Activated CD4-positive, CD25-positive, alpha-beta regulatory T cell treated with anti-CD3 and anti-CD28 coated beads, Interleukin-2, amount 50 U/mL, for 24 hours (primary cell): ENCODE results near the gene FAM131C.

Source experiments
- ATAC-seq, 2 donors: fragments of 150-1000 bp; cut with Tn5 transposase; one replicate each; pipeline ENCODE4 v1.10.0; 2021; ENCODE audit warnings: mild to moderate bottlenecking in 1 of 2, moderate library complexity in 1 of 2

Gene FAM131C

GRCh38 chr1:16099412-16099811 is 26.0 kb upstream of the FAM131C start:
- no peak for ATAC-seq

- no peak for ATAC-seq
Measured at GRCh38 chr1:16095447-16095846, 22.0 kb upstream of the FAM131C start.

- no peak for ATAC-seq
Measured at GRCh38 chr1:16094453-16095158, 21.2 kb upstream of the FAM131C start.

DNA sequence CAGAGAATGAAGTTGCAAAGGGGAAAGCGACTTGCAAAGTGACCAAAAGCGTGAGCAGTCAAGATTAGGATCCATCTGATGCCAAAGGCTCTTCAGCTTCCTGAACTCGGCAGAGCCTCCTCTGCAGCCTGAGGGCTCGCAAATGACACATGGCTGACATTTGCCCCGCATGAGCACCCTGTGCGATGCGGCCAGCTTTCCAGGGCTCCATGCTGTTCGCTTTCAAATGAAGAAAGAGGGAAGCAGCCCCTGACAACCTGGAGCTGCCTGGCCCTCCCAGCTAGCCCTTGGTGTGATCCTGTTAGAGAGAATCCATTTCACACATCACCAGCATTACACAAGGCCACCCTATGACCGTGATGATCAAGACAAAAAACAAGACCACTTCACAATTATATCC is 20.2 kb upstream of the FAM131C start:
- no peak for ATAC-seq

DNA sequence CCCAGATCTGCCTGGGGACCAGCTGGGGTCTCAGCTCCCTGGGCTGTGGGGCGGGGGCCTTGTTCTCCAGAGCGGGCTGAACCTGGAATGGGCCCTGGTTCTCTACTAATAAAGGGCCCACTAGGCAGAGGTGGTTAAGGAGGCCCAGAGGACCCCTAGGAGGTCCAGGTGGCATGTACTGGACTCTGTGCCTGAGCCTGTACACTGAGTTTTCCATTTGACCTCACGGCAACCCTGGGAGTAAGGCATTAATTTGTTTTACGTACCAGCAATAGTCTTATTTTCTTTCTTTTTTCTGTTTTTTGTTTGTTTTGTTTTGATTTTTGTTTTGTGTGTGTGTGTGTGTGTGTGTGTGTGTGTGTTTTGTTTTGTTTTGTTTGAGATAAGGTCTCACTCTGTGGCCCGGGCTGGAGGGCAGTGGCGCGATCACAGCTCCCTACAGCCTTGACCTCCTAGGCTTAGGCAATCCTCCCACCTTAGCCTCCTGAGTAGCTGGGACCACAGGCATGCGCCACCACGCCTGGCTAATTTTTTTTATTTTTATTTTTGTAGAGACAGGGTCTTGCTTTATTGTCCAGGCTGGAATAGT is 19.6 kb upstream of the FAM131C start:
- ATAC-seq = no peak

- no peak for ATAC-seq
Measured at GRCh38 chr1:16092097-16092922, 18.9 kb upstream of the FAM131C start.

GRCh38 chr1:16091296-16091695 is 17.8 kb upstream of the FAM131C start:
- no peak for ATAC-seq

DNA sequence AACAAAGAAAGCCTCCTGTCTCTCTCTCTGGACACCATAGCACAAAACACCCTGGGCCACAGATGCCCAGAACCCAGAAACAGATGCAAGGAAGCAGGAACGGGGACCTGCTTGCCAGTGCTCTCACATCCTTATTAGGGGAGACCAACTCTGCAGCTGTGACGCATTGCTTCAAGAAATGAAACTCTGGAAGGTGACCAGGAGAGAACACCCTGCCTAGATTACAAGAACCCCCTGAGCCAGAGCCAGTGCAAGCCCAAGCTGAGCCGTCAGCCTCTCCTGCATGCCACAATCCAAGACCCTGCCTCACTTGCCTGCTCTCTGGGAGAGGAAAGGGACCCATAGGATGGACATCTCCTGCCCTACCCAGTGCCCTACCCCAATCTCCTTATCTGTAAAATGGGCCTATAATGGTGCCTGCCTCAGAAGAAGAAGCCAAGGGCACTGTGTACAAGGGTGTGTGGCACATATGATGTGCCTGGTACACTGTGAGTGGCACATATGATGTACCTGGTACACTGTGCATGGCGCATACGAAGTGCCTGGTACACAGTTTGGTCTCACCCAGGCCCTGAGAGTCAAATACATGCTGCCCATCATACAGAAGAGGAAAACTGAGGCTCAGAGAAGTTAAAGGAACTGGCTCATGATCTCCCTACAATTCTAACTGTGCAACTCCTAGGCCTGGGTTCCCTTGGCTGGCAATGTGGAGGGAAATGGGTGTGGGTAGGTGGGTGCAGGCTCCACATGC is 16.8 kb upstream of the FAM131C start:
- ATAC-seq = no peak

- no peak for ATAC-seq
Measured at GRCh38 chr1:16088996-16089395, 15.5 kb upstream of the FAM131C start.

- ATAC-seq = no peak
Measured at GRCh38 chr1:16088351-16088911, 15.0 kb upstream of the FAM131C start.

GRCh38 chr1:16087733-16088132 is 14.3 kb upstream of the FAM131C start:
- no peak for ATAC-seq

DNA sequence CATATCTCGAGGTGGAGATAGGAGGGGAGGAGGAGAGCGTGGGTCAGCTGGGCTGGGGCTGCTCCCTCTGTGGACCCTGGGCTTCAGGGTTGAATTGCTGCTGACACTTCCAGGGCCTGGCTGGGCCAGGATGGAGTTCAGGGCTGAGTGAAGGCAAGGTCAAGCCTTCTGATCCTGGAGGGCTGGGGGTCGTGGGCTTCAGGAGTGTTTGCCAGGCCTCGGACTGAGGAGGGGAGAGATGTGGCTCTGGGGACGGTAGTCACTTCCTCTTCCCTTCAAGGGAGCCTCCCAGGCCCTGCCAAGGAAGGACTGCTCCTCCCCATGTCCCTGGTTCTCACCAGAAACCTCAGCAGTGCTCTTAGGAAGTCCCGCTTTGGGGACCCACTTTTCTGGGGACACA is 12.1 kb upstream of the FAM131C start:
- ATAC-seq = no peak

- ATAC-seq = no peak
Measured at GRCh38 chr1:16083486-16083885, 10.0 kb upstream of the FAM131C start.

DNA sequence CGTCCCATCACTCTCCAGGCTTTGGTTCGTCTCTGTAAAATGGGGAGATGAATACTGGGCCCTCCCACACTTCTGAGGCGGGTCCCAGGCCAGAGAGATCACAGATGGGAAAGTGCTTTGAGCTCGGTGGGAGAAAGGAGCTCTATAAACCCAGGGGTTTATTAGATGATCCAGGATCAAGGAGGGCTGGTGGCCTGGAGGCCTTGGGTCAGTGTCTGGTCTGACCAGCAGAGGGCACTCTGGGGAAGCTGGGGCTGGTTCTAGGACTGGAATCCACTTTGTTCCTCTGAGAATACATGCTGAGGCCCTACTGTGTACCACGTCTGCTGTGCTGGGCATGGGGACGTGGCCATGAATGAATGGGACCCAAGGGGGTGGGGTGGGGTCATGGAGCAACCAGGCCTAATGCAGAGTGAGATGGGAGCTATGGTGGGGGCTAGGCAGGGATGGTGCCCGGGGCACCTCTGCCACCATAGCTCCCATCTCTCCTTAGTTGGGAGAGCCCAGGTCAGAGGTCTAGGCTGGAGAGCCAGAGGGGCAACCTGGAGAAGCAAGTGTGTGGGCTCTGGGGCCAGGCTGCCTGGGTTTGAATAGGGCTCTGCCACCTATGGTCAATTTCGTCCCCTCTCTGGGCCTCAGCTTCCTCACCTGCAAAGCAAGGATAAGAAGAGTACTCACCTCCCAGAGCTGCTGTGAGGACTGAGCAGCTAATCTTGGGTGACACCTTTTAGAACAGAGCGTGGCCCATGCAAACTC is 9.0 kb upstream of the FAM131C start:
- no peak for ATAC-seq

DNA sequence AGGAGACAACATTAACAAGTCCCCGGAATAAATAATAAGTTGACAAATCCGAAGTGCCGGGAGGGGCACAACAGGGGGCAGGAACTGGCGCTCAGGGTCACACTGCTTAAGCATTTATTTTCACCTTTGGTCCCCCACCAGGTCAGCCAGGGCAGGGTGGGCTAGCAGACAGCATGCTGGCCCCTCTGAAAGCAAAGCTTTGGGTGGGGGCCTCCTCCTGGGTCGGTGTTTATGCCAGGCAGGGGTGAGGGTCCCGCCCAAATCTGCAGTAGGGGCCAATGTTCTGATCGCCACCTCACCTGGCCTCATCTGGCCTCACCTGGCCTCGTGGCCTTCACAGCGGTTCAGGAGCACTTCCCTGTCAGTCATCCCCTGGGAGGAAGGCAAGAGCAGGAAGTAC is 8.2 kb upstream of the FAM131C start:
- no peak for ATAC-seq

DNA sequence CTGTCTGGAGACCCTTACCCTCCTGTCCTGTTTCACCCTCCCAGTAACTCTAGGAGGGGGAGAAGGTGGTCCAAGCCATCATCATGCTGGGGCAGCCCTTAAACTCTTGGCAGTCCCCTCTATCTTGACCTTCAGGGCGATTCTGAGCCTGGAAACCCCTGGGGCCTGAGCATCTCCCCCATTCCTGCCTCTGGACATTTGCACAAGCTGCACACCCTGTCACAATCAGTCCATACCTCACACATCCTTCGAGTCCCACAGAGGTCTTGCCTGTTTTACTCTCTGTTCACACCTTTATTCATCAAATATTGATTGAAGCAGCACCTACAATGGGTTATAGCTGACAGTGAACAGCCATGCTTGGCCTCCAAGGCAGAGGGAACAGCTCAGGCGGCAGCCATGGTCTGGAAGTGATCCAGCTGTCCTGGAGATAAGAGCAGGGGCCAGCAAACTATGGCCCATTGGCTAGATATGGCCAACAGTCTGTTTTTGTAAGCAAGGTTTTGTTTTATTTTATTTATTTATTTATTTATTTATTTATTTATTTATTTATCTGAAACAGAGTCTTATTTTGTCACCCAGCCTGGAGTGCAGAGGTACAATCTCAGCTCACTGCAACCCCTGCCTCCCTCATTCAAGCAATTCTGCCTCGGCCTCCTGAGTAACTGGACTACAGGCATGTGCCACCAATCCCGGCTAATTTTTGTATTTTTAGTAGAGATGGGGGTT is 7.1 kb upstream of the FAM131C start:
- no peak for ATAC-seq

GRCh38 chr1:16078925-16079656 is 5.6 kb upstream of the FAM131C start:
- ATAC-seq = peak; percentile 75 to 87

GRCh38 chr1:16077406-16078245 is 4.2 kb upstream of the FAM131C start:
- ATAC-seq = no peak

- ATAC-seq = no peak
Measured at GRCh38 chr1:16076865-16077238, 3.4 kb upstream of the FAM131C start.
